HS-5 (cell line): ENCODE results near the gene SPINK1.
"Not testable (repeated sequence)": the region's sequence is repeated elsewhere in the genome, so short reads cannot be mapped to it uniquely, and the experiment has no call there.

Source experiments
- DNase-seq: peaks from one replicate; pipeline ENCODE4 v3.0.0-alpha.2; 2012; ENCODE audit warnings: low read depth

Gene SPINK1

DNA sequence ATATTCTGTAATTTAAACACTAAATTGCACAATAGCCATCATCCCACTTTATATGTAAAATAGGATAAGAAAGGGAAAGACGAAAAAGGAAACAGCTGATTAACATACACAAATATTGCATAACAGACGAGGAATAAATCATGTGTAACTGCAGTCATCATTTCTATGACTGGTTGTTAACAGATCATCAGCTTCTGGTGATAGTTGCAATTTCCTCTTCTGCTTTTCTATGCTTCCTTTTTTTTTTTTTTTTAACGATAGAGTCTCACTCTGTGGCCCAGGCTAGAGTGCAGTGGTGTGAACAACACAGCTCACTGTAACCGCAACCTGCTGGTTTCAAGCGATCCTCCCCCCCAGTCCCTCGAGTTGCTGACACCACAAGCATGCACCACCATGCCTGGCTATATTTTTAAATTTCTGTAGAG is 26.4 kb downstream of the SPINK1 start:
- DNase-seq: no peak

DNA sequence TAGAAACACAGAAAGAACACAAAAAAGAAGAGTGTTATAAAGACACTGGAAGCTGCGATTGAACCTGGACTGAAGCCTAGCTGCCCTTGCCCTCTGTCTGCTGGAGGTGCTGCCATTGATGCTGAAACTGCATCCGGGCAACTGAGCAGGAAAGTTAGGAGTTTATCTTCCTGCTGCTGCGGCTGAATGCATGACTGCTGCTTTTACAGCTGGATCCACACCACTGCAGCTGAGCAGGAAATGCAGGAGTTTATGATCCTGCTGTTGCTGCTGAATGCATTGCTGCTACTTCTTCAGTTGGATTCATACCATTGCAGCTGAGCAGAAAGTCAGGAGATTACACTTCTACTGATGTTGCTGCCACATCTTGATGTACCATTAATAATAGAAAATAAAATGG is 27.1 kb downstream of the SPINK1 start:
- DNase-seq: no peak

- no peak for DNase-seq
Observed at GRCh38 chr5:147803926-147804325, 27.5 kb downstream of the SPINK1 start.

GRCh38 chr5:147803161-147803560 is 28.3 kb downstream of the SPINK1 start:
- not testable (repeated sequence) for DNase-seq

DNA sequence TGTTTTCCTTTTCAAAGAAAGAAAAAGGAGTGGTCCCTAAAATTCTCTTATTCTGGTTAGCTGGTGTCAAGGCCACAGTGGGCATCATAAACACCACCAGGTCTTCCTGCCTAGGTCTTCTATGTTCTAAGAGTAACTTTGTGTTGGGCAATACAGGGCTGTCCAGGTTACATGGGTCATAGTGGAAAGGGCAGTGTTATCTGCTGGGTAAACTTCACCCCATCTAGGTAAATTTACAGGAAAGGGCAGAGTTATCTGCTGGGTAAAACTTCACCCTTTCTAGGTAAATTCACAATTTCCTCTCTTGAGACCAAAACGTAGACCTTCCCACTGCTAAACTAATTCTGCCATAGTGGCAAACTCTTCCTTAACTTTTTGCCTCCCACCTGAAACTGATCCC is 30.0 kb downstream of the SPINK1 start:
- DNase-seq: no peak

GRCh38 chr5:147800491-147800890 is 31.0 kb downstream of the SPINK1 start:
- no peak for DNase-seq

DNA sequence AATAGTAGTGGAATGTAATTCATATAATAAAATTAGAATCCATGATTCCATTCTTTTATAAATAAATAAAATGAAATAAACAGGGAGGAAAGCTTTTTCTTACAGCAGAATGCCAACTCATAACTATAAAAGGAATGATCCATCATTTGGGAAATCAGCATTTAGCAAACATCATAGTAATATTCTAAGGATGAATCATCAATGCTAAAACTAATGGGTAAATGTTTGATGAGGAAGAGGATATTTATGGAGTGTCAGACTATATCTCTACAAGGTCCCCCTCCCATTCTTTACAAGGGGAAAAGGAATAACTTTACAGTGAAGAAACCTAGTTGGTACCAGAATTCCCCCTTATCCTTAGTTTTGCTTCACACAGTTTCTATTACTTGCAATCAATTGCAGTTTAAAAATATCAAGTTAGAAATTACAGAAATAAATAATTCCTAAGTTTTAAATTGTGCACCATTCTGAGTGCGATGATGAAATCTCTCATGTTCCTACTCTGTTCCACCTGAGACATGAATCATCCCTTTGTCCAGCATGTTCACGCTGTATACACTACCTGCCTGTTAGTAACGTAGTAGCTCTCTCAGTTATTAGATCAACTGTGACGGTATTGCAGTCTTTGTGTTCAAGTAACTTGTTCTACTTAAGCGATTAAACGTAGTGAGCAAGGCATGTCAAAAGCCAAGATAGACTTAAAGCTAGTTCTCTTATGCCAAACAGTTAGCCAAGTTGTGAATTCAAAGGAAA is 34.7 kb downstream of the SPINK1 start:
- no peak for DNase-seq

DNA sequence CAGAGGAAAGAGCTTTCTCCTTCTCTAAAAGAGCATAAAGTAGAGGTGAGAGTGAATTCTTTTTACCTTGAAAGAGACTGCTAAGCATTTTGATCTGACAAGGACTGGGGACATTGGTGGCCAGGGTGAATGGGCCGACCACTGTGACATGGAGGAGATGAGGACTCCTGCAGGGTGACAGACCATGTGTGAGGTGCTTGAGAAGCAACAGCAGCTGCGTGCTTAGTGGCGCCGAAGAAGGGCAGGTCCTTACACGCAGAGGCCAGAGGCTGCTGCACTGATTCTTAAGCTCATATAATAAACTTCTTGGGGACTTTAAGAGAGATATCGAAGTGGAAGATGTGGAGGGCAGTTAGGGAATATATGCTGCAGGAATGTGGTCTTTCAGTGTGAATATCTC is 40.3 kb downstream of the SPINK1 start:
- no peak for DNase-seq

- DNase-seq: no peak
Observed at GRCh38 chr5:147789820-147790219, 41.7 kb downstream of the SPINK1 start.

- DNase-seq: no peak
Observed at GRCh38 chr5:147788023-147788422, 43.4 kb downstream of the SPINK1 start.

DNA sequence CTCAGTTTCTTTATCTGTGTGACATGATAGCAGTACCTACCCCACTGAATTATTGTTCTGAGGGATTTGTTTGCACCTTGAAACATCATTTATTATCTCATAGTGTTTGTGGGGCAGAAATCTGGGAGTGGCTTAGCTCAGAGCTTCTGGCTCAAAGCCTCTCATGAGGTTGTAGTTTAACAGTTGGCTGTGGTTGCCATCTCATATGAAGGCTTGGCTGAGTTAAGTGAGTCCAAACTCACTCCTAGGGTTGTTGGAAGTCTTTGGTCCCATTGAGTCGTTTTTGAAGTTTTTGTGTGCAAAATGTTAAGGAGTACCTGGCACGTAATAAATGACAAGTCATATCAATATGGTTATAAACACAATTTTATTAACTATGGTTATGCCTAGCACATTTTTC is 45.3 kb downstream of the SPINK1 start:
- DNase-seq: no peak

DNA sequence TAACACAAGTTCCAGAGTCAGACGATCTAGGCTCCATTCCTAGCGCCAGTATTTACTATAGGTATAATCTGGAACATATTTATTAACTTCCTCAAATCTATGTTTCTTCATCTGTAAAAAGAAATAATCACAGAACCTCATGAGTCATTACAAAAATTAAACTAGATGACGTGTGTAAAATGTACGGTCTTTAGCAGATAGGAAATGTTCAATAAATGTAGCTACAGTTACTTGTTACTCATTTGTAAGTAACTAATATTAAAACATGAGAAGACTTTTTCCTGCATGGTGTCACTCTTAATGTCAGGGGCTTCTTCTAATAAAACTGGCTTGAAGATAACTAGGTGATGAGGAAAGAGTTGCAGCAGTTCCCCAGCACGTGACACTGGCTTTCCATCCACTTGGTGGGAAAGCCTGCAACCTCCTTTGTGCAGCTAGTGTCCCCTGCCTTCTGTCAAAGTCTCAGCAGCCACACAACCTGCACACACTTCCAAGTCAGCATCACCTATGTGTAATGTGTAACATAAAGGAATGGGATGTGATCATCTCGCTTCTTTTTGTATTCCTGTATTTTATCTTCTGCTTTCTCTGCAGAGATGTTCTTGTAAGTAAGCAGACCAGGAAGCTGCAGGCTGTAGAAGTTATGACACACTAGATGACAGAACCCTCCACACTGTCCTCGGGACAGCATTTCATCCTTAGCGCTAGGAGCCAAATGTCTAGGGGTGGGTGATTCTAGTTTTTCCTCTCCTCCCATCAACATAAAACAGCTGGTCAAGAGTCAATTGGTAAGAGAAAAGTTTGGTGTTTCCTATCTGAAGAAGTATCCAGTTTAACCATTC is 47.1 kb downstream of the SPINK1 start:
- DNase-seq: no peak

- DNase-seq: no peak
Observed at GRCh38 chr5:147782110-147783028, 49.1 kb downstream of the SPINK1 start, which contains the start of gene JAKMIP2. Gene JAKMIP2 (minus strand): TSS chr5:147782728. CDS start chr5:147671806, 110,922 bp downstream.

DNA sequence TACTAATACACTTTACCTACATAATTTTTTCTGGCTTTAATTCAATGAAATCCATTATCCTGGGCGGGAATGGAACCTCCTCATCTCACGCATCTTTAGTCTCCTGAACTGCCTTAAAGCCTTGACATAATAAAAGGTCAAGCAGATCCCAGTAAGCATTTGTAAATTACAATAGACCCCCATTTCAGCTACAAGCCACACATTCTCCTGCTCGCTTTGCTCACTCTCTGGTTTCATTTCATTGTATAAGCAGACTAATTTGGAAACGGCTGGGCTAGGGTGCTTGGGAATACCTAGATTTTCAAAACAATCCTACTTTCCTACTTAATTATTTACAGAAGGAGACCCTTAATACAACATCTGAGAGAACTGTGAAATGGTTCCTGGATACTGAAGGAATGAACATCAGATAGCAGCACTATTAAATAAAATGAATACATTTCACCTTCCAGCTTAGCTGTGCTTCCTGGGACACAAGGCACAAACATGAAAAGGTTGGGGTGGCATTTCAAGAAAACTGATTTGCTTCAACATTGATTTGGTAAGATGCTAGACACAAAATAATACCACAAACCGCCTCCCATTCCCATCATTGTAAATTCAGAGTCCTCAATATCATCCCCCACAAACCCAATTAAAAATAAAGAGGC is 50.4 kb downstream of the SPINK1 start:
- no peak for DNase-seq

GRCh38 chr5:147779694-147780093 is 51.8 kb downstream of the SPINK1 start:
- DNase-seq: no peak

- DNase-seq: no peak
Observed at GRCh38 chr5:147776989-147777388, 54.5 kb downstream of the SPINK1 start.
